GM12892 (cell line): ENCODE data around the gene OR2H2.

Experiments used
- DNase-seq: peaks from one replicate; pipeline ENCODE4 v3.0.0; 2011; ENCODE audit not compliant: insufficient read length
- FAIRE-seq: peaks from 2 replicates; lab custom pipeline; 2011; peaks lifted over from hg19 to GRCh38; lab: Jason Lieb, UNC
- POLR2A ChIP-seq: IDR thresholded peaks from 2 replicates; pipeline ENCODE4 v1.6.1; 2011; ENCODE audit warnings: low read depth, low read length, control low read depth
- POLR2AphosphoS5 ChIP-seq: IDR thresholded peaks from 2 replicates; pipeline ENCODE4 v1.6.1; 2011; ENCODE audit warnings: low read depth, low read length, control low read depth
- TAF1 ChIP-seq: IDR thresholded peaks from 2 replicates; pipeline ENCODE4 v1.6.1; 2011; ENCODE audit warnings: low read depth, mild to moderate bottlenecking, control low read depth, low read length, borderline replicate concordance

The OR2H2 gene

GRCh38 chr6:29564875-29565274, 20.0 kb upstream of the OR2H2 start:
- TF ChIP-seq TAF1 (no peak), POLR2A (no peak), POLR2AphosphoS5 (no peak)
- no peak for DNase-seq
- FAIRE-seq, result peak; percentile 33

GRCh38 chr6:29566856-29567255, 18.1 kb upstream of the OR2H2 start:
- TF ChIP-seq TAF1 (no peak), POLR2AphosphoS5 (no peak), POLR2A (no peak)
- FAIRE-seq (no peak), DNase-seq (no peak)

- DNase-seq (no peak), FAIRE-seq (no peak)
- no peak for TF ChIP-seq POLR2A
Measured at GRCh38 chr6:29567541-29567940, 17.4 kb upstream of the OR2H2 start.

- TF ChIP-seq POLR2A, result no peak
- no peak for TF ChIP-seq TAF1
- TF ChIP-seq POLR2AphosphoS5, result no peak
- DNase-seq, result no peak
- no peak for FAIRE-seq
Measured at GRCh38 chr6:29567991-29568390, 16.9 kb upstream of the OR2H2 start.

- FAIRE-seq, result no peak
- no peak for TF ChIP-seq TAF1
- TF ChIP-seq POLR2AphosphoS5, result no peak
- no peak for TF ChIP-seq POLR2A
- no peak for DNase-seq
Measured at GRCh38 chr6:29576056-29576455, 8.9 kb upstream of the OR2H2 start.

- no peak for DNase-seq
- FAIRE-seq, result no peak
- TF ChIP-seq POLR2A (no peak), TAF1 (no peak), POLR2AphosphoS5 (no peak)
Measured at GRCh38 chr6:29577544-29577943, 7.4 kb upstream of the OR2H2 start.

GRCh38 chr6:29589423-29590048, 4.6 kb downstream of the OR2H2 start:
- DNase-seq (no peak), FAIRE-seq (peak; percentile 77)
- TF ChIP-seq POLR2AphosphoS5, result no peak
- TF ChIP-seq POLR2A, result no peak
- TF ChIP-seq TAF1, result no peak

GRCh38 chr6:29590218-29590808, 5.4 kb downstream of the OR2H2 start:
- no peak for DNase-seq
- FAIRE-seq, result no peak

GRCh38 chr6:29591677-29592076, 6.8 kb downstream of the OR2H2 start:
- FAIRE-seq (no peak), DNase-seq (no peak)
- TF ChIP-seq POLR2AphosphoS5, result no peak

More at GRCh38 chr6:29590218-29590808, 5.4 kb downstream of the OR2H2 start:
- TF ChIP-seq TAF1 (no peak), POLR2A (no peak), POLR2AphosphoS5 (no peak)

GRCh38 chr6:29593199-29593855, 8.4 kb downstream of the OR2H2 start:
- DNase-seq, result no peak
- TF ChIP-seq TAF1 (no peak), POLR2AphosphoS5 (no peak), POLR2A (no peak)
- no peak for FAIRE-seq

GRCh38 chr6:29596381-29596900, 11.5 kb downstream of the OR2H2 start:
- FAIRE-seq, result no peak
- TF ChIP-seq POLR2A (no peak), TAF1 (no peak), POLR2AphosphoS5 (no peak)
- DNase-seq, result no peak

GRCh38 chr6:29597184-29597583, 12.3 kb downstream of the OR2H2 start:
- no peak for TF ChIP-seq TAF1
- no peak for TF ChIP-seq POLR2AphosphoS5
- TF ChIP-seq POLR2A, result no peak
- FAIRE-seq (no peak), DNase-seq (no peak)
